HG02943 (cell line): ENCODE results near the gene KRT34.
"Not testable (repeated sequence)": the region's sequence is repeated elsewhere in the genome, so short reads cannot be mapped to it uniquely, and the experiment has no call there.

ENCODE experiments used
- ATAC-seq: cut with Tn5 transposase; IDR thresholded peaks from one replicate; pipeline ENCODE4 v1.9.1; 2021; ENCODE audit warnings: mild to moderate bottlenecking, low read depth, moderate library complexity; ENCODE audit not compliant: unreplicated experiment

Gene KRT34

DNA sequence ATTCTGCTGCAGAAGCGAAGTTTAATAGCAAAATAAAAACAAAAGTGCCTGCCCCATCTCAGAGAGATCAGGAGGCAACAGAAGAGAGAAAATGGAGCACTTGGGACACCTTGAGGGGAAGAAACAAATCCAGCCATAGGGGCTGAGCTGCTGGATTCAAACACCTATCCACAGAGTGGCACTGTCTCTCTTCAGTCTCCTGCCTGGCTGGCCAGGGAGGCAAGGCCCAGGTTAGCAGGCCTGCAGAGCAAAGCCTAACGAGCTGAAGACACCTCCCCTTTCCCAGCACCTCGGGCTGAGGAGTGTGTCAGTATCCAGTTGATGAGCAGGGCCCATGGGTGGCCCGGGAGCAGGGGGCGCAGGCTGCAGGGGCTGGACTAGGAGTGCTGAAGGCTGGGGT, 24.1 kb upstream of the KRT34 start:
- ATAC-seq, result no peak

GRCh38 chr17:41404024-41404671, 22.0 kb upstream of the KRT34 start:
- ATAC-seq, result no peak

DNA sequence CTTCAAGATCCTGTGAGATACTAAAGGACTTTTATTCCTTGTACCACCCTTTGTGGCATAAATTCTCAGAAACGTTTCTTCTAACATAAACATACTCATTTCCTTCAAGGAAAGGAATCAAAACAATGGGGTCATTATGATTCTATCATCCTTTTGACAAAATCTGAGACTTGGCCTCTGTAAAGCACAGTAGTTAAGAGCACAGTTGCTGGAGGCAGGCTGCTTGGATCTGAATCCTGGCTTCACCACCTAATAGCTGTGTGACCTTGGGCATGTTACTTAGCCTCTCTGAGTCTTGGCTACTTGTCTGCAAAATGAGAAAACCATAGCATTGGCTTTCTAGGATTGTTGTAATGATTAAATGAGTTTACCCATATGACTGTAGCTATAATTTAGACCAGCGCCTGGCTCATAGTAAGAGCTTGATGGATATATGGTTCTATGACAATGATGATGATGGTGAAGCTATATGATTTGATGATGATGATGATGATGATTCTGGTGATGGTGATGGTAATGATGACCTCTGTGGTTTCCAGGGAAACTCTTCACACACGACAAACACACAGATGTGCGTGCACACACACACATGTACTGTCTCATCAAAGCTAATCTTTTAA, 21.4 kb upstream of the KRT34 start:
- ATAC-seq, result no peak

DNA sequence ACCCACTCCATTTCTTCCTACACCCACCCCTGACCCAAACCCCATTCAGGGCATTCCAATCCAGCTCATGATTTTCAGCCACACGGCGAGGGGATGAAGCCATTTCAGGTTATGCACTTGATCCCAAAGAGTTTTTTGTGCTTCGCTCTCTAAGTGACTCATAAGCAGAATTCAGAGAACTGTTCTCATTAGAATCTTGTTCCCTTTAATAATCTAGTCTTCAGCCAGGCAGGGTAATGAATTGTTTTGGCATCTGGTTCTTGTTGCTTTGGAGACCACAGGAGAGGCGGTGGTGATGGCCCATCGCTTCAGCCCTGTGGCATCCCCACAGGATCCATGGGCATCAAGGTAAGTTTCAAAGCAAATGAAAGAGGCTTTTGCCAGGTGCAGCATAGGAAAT, 20.1 kb upstream of the KRT34 start:
- no peak for ATAC-seq

GRCh38 chr17:41396996-41397660, 15.0 kb upstream of the KRT34 start, which contains the start of gene KRT31:
KRT31 (minus strand) TSS chr17:41397608; CDS start chr17:41397539, 69 bp downstream.
- ATAC-seq, result no peak

GRCh38 chr17:41396340-41396739, 14.2 kb upstream of the KRT34 start:
- no peak for ATAC-seq

DNA sequence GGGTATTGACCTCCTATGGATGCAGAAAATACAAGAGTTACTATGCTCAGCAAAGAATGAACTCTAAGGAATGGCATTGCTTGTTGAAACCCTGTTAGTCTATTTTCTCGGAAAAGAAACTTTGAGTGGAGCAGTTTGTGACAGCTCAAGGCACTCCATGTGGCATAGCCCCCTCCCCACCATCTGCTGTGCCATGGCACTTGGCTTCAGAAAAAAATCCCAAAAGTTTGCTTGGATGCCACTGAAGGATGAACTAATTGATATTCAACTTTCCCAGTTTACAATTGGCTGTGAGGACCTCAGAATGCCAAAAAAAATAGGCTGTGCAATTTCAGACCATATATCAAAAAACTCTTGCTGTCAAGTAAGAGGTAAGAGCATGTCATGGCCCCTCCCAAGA, 13.5 kb upstream of the KRT34 start:
- no peak for ATAC-seq

DNA sequence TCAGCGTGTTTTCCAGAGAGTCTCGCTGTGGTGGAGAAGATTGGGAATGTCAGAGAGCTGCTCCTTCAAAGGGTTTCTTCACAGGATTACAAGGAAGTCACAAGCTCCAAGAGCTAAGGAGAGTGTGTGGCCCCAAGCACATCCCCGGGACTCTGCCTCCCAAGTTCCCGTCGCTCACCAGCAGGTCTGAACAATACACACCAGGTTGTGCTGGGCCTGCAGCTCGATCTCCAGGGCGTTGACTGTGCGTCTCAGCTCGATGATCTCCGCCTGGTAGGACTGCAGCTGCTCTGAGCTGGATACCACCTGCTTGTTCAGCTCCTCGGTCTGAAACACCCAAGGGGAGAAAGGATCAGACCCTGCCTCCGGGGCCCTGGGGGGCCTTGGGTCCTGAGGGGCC, 12.9 kb upstream of the KRT34 start:
- ATAC-seq, result not testable (repeated sequence)

DNA sequence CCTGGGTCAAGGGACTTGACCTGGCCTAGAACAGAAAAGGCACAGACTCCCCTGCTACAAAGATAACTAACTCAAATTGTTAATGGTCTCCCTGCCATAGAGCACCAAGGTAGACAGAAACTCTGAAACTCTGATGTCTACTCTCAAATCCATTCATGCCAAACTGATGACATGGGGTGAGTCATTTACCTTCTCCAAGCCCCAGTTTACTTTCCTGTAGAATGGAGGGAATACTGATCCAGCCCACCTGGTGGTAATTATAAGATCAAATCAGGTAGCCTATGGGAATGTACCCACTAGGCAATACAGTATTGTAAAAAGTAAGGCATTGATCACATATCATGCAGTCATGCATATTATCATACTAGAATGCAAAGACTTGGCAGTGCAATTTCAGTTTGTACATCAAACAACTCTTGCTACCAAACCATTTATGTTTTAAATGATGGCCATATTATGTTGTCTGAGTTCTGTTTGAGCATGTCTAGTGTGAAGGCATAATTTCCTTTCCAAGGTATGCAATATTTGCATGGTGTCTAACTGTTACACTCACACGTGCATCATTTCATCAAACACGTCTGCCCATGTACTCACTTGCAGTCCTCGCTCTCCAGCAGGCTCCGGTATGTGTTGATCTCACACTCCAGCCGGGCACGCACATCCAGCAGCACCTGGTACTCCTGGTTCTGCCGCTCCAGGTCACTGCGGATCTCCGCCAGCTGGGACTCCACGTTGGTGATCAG, 12.3 kb upstream of the KRT34 start:
- no peak for ATAC-seq

- no peak for ATAC-seq
These were observed 11.7 kb upstream of the KRT34 start for GRCh38 chr17:41393826-41394225.

GRCh38 chr17:41393294-41393693, 11.2 kb upstream of the KRT34 start:
- ATAC-seq, result no peak

GRCh38 chr17:41392278-41392677, 10.2 kb upstream of the KRT34 start:
- ATAC-seq, result no peak

GRCh38 chr17:41391535-41391934, 9.4 kb upstream of the KRT34 start:
- ATAC-seq, result no peak

- ATAC-seq, result no peak
These were observed 8.4 kb upstream of the KRT34 start for GRCh38 chr17:41390411-41390938.

GRCh38 chr17:41387670-41388069, 5.6 kb upstream of the KRT34 start:
- ATAC-seq, result no peak

DNA sequence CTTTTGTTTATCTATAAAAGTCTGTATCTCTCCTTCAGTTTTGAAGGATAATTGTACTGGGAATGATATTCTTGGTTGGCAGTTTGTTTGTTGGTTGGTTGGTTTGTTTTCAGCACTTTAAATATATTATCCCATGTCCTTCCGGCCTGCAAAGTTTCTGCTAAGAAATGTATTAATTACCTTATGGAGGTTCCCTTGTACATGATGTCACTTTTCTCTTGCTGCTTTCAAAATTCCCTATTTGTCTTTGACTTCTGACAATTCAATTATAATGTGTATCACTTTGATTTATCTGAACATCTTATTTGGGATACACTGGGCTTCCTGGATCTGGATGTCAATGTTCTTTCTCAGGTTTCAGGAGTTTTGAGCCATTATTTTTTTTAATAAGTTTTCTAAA, 4.1 kb upstream of the KRT34 start:
- ATAC-seq, result no peak

DNA sequence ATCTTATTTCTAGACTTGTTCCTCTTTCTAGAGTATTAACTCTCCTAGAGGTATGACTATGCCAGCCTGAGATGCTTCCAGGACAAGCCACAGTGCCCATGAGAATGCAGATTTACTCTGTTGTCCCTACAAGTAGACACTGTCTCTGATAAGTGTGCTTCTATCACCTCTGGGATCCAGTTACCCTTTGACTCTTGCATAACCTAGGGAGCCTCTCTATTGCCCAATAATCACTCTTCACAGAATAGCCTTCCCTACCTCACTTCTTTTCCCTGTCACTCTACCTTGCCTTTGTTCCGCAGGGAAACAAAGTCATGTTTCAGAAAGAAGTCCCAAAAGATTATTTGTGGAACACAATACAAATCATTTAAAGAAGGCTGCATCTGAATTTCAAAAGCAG, 1.6 kb upstream of the KRT34 start:
- ATAC-seq, result no peak

- no peak for ATAC-seq
These were observed 288 bp upstream of the KRT34 start for GRCh38 chr17:41382394-41382793.

DNA sequence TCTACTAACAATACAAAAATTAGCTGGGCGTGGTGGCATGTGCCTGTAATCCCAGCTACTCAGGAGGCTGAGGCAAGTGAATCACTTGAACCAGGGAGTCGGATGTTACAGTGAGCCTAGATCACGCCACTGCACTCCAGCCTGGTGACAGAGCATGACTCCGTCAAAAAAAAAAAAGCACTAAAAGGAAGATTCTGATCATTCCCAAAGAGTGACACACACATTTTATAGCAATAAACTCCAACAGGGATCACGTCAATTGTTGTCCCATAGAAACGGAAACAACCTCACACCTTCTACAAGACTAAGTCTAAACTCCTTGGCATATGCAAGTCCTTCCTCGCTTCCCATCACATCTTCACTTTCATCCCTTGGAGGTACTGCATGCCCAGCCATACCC, 2.0 kb downstream of the KRT34 start:
- not testable (repeated sequence) for ATAC-seq

- no peak for ATAC-seq
These were observed 4.6 kb downstream of the KRT34 start for GRCh38 chr17:41377546-41377945.

- ATAC-seq, result no peak
These were observed 12.4 kb downstream of the KRT34 start, which contains the start of gene KRT33B for GRCh38 chr17:41369713-41370112. KRT33B (minus strand) TSS chr17:41369813; CDS start chr17:41369750, 63 bp downstream.
